Embryonic facial prominence (tissue), 1 donor: ENCODE data around the gene RCOR2.
"Not testable (repeated sequence)": the region's sequence is repeated elsewhere in the genome, so short reads cannot be mapped to it uniquely, and the experiment has no call there.

ENCODE experiments used
- DNase-seq: peaks from one replicate; pipeline ENCODE4 v3.0.0-alpha.2; 2016; ENCODE audit errors: extremely low spot score

Gene RCOR2

GRCh38 chr11:63879598-63880402 lies 37.2 kb downstream of the RCOR2 start:
- DNase-seq, result no peak

GRCh38 chr11:63877658-63878241 lies 39.2 kb downstream of the RCOR2 start:
- no peak for DNase-seq

DNA sequence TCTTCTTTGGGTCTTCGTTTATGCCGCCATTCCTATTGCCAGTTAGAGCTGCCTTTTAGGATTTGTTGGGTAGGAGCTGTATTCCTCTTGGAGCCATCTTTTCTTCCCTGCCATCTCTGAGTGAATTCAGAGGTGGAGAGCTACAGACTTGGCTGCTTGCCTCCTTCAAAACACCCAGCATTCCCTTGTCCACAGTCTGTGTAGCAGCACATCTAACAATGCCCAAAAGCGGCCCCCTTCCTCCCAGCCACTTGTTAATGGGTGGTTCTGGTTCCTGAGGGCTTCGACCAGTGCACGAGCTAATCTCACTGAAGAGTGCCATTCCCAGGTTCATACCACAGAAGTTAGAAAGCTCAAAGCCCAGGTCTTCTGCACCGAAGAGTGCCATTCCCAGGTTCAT lies 40.3 kb downstream of the RCOR2 start:
- DNase-seq, result no peak

- DNase-seq, result no peak
Measured at GRCh38 chr11:63875506-63876065, 41.4 kb downstream of the RCOR2 start.

GRCh38 chr11:63874511-63874910 lies 42.5 kb downstream of the RCOR2 start:
- no peak for DNase-seq

DNA sequence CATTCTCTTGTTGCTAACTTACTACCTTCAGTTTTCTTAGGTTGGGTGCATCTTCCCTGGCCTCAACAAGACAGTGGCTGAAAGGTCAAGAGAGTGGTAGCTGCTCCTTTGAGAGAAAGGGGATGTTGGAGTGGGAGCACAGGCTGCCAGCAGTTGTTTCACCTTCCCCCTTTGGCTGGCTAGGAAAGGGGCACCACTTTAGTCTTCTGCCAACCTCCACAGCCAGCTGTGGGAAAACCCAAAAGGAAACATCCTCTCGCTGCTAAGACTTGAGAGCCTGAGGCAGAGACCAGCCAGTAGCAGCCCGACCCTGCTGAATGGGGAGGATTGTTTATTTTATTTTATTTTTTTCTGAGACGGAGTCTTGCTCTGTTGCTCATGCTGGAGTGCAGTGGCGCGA lies 43.7 kb downstream of the RCOR2 start:
- no peak for DNase-seq

DNA sequence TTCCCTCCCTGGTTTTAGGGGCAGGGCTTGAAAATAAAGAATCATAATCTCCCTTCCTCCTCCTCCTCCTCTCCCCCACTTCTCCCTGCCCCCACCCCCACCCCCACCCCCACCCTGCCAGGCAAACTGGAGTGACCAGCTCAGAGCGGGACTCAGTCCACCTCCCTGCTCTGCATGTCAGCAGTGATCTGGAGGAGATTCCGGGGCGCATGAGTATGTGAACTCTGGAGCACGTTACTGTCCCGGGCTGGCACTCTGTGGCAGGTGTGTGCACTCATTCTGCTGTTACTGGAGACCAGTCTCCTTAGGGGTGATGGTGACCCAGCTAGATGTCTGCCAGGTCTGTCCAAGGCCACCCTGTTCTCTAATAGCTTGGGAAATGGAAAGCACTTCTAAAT lies 44.2 kb downstream of the RCOR2 start:
- no peak for DNase-seq

DNA sequence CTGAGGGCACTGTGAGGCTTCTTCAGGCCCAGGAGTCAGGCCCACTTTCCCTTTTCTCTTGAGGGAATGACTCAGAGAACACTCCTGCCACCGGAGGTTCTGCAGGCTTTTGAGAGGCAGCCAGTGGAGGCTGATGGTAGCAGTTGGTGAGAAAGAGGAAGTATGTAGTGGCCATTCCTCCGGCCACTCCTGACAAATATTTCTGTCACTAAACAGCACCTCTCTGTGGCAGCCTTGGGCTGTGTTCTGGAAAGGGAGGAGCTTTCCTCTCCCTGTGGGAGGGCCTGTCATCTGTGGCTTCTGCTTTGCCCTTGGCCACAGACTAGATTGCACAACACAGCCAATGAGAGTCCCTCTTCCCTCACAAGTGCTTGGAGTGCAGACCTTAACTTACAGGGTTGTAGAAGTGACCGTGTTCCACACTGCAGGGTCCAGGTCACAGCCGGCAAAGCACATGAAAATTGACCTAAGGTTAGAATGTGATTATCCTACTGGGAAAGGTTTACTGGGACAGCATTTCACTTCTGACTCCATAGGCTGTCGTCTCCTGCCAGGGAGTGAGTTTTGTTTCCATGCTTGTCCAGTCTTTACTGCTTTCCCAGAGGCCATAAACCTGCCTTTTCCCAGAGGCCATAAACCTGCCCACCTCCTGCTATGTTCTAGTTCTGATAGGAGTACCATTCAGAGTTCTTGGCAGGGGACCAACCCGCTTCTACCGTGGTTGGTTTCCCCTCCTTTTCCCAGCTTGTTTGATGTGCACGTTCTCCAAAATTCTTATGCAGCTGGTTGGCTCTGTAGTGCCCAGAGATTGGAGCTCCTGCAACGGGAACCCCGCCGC lies 44.8 kb downstream of the RCOR2 start:
- no peak for DNase-seq

GRCh38 chr11:63870351-63871140 lies 46.4 kb downstream of the RCOR2 start:
- DNase-seq, result no peak

- DNase-seq, result no peak
Measured at GRCh38 chr11:63869683-63870082, 47.3 kb downstream of the RCOR2 start.

DNA sequence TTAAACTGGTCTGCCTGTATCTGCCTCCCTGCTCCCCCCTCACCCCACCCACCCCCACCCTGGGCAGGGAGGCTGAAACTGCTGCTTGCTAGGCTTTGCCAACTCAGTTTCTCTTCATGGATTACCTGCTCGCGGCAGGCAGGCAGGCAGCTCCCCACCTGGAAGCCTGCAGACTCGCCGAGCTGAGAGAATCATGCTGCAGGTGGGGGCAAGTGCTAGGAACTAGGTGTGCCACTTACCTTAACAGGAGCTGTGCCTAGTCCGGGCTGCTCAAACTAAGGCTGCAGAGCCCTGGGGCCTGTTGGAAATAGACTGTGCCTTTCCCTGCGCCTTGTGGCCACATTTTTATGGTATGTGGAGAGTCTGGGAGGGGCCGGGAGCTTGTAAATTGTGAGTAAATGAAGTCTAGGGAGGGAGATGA lies 47.8 kb downstream of the RCOR2 start:
- DNase-seq, result no peak

DNA sequence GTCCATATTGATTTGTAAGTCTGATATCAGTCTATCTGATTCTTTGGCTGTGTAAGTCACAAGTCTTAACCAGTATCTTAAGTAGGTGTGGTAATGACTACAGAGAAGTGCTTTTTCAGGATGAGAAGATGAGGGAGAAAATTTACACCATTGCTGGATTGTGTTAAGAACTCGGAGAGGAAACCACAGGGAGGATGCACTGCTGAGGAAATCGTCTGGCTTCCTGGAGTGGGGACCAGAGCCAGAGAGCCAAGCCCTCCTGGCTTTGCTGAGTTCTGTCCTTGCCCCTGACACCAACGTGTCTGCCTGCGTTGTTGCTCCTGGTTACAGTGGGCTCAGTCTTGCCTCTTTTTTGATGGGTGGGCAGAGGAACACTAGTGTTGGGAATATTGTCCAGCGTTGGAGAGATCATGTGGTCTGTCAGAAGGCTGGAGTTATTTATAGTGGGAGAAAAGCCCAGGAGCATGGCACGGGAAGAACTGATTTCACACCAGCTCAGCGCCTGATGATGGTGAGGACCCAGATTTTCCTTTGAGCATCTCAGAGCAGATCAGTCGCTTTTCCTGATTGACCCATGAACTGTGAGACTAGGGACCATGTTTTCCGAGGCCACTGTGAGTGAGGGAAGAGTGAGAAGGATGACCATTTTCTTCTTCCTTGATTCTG lies 48.4 kb downstream of the RCOR2 start:
- no peak for DNase-seq

GRCh38 chr11:63867511-63867910 lies 49.5 kb downstream of the RCOR2 start:
- no peak for DNase-seq

GRCh38 chr11:63866211-63866610 lies 50.8 kb downstream of the RCOR2 start:
- DNase-seq, result no peak

- not testable (repeated sequence) for DNase-seq
Measured at GRCh38 chr11:63863620-63864019, 53.3 kb downstream of the RCOR2 start.

GRCh38 chr11:63862923-63863322 lies 54.0 kb downstream of the RCOR2 start:
- no peak for DNase-seq
